Measurements from ENCODE around the gene PMM2. TPM values are rescaled to one million over a fixed set of nuclear protein-coding genes. Genes with fewer than 3 reads are reported as not detected.

Gene PMM2
- total RNA-seq, 2 experiments from 2014 or later: 41.7 to 41.8 TPM

DNA sequence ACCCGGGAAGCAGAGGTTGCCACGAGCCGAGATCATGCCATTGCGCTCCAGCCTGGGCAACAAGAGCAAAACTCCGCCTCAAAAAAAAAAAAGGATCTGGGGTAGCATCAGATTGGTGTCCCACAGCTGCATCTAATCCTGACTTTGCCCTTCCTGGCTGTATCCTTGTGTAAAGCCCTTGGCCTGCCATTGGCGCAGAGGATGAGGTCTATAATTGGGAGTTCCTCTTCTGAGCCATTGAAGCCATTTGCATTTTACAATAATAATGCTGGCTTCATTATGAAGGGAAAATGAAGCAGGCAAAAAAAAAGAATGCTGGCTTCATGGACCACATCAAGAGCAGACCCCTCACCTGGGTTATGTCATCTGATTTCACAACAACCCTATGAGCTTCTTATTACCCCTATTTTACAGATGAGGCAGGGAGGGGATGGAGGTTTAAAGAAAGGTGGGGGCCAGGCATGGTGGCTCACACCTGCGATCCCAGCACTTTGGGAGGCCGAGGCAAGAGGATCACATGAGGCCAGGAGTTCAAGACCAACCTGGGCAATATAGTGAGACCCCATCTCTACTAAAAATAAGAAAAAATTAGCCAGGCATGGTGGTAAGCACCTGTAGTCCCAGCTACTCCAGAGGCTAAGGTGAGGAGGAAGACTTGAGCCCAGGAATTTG lies 83.3 kb downstream of the PMM2 start:
- no peak for DNase-seq
- CTCF ChIA-PET: interaction anchor here (0.7 to 6.4 kb wide), 30 partner anchors 9 to 314 kb away, joined by 3 to 64 read pairs (median 4); partner anchors contain the start of genes CARHSP1, PMM2 and TMEM186
- H3K36me3 Mint-ChIP-seq (ENCODE audit: low read depth): no peaks in the 10 kb centered on the region
- POLR2A ChIA-PET: interaction anchor here (0.7 to 3.6 kb wide), 7 partner anchors 10 to 210 kb away, joined by 3 to 29 read pairs (median 6); partner anchors contain the start of genes CARHSP1, HAPSTR1, PMM2 and TMEM186
- H3K27ac Mint-ChIP-seq: no peak overlapping the region
- H3K4me3 Mint-ChIP-seq: no peak overlapping the region
- H3K4me1 Mint-ChIP-seq: peaks cover 24% of the 10 kb centered on the region
- H3K27me3 Mint-ChIP-seq: peaks cover 4% of the 10 kb centered on the region
- no peaks in the 10 kb centered on the region for H3K9me3 Mint-ChIP-seq

DNA sequence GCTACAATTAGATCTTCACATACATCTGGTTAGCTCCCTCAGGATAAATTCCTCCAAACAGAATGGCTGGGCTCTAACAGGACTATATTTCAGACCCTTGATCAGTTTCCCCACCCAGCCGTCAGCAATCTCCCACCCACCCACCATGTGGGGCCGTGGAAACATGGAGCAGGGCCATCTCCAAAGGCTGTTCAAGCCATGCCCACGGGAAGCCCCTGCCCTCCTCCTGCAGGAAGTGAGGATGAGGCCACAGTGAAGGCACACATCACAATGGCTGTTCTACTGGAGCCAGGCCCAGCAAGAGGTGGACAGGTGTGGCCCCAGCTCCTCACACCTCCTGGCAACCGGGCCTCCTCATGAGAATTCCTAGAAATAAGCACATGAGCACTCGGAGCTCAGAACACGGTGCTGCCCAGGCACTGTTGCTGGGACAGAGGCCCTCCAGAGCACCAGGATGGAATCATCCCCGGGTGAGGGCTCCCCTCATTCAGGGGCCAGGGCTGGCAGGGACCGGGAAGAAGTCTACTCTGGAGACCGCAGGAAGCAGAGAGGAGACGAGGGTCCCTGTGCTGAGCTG lies 84.5 kb downstream of the PMM2 start, which contains the start of gene LITAFD:
LITAFD (plus strand) TSS at position 311 of the 577 bp plus-strand sequence. CDS start 2,005 bp downstream, outside the sequence.
- CTCF ChIA-PET: interaction anchor here (0.6 to 6.4 kb wide), 10 partner anchors 9 to 315 kb away, joined by 3 to 64 read pairs (median 6); partner anchors contain the start of genes CARHSP1, PMM2 and TMEM186
- Mint-ChIP-seq H3K27ac (no peak within 1 kb of the TSS), H3K36me3 (ENCODE audit: low read depth) (peaks cover 4% of the 10 kb centered on the region), H3K4me3 (no peak within 1 kb of the TSS), H3K27me3 (peaks cover 5% of the 10 kb centered on the region), H3K4me1 (peaks cover 25% of the 10 kb centered on the region), H3K9me3 (no peaks in the 10 kb centered on the region)
- POLR2A ChIA-PET: interaction anchor here (1.0 to 2.6 kb wide), 4 partner anchors 9 to 17 kb away, joined by 3 to 8 read pairs (median 4); partner anchors contain the start of gene CARHSP1
- DNase-seq: no peak

DNA sequence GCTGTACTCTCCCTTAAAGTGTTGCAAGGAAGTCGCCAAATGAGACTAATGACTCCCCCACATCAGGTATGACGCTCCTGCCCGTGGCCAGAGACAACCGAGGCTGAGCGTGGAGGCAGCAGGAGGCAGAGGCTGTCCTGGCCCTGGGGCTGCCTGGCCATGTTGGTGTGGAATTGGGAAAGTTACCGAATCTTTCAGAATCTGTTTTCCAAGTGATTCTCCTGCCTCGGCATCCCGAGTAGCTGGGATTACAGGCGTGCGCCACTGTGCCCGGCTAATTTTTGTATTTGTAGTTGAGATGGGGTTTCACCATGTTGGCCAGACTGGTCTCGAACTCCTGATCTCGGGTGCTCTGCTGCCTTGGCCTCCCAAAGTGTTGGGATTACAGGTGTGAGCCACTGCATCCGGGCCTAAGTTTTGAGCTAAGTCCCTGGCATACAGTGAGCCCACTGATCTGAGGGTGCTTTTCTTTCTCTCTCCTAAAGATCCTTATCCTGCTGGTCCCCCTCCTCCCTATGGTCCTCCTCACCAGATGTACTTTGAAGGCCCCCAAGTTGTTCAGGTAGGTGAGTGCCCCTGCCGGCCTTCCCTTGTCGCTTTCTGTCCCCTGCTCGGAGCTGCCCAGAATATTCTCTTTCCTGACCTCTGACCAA lies 85.2 kb downstream of the PMM2 start:
- no peak overlapping the region for H3K4me3 Mint-ChIP-seq
- POLR2A ChIA-PET: interaction anchor here (0.9 to 2.6 kb wide), 3 partner anchors 10 to 210 kb away, joined by 3 to 8 read pairs (median 5); partner anchors contain the start of gene CARHSP1
- H3K9me3 Mint-ChIP-seq: no peaks in the 10 kb centered on the region
- H3K4me1 Mint-ChIP-seq: peaks cover 25% of the 10 kb centered on the region
- H3K36me3 Mint-ChIP-seq (ENCODE audit: low read depth): peaks cover 8% of the 10 kb centered on the region
- no peak for DNase-seq
- CTCF ChIA-PET: interaction anchor here (0.6 to 6.4 kb wide), 4 partner anchors 13 to 141 kb away, joined by 3 to 64 read pairs (median 4); partner anchors contain the start of gene CARHSP1
- no peak overlapping the region for H3K27ac Mint-ChIP-seq
- H3K27me3 Mint-ChIP-seq: peaks cover 5% of the 10 kb centered on the region

DNA sequence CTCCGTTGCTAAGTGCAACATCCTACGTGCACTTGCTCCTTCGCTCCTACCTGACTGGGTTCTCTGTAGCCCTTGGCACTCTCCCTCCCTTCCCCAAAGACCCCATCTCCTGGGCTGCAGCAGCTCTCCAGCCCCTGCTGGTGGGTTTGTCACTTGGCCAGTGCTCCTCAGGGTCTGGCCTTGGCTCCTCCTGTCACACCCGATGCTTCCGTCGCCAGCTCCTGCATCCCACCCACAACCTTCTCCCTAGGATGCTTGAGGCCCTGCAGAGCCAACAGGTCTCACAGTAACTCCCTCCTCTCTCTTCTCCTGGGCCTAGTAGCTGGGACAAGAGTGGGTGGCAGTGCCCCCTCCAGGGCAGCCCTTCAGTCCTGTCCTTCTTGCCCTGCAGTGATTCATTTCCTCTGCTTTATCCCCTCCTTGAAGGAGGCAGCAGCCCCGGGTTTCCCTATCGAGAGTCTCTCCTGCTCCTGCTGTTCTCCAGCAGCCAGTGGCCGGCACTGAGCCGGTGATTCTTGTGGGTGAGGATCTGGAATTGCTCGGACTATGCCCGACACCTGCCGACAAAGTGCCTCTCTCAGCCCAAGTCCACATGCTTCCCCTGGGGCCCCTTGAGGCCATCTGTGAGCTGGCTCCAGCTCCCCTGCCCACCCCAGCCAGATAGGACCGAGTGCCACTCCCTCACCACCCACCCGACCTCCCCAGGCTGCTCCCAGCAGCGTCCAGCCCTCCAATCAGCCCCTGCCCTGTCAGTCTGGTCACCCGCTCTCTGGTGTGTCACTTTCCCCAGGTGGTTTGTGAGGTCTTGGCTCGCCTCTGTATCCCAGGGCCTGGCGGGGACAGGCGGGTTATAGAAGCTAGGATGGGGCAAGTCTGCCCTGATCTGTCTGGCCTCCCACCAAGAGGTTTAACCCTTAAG lies 88.3 kb downstream of the PMM2 start:
- H3K27me3 Mint-ChIP-seq: peaks cover 5% of the 10 kb centered on the region
- POLR2A ChIA-PET: interaction anchor here (0.6 to 1.4 kb wide), 2 partner anchors 18 to 76 kb away, joined by 3 to 7 read pairs; partner anchors contain the start of gene CARHSP1
- peaks cover 18% of the 10 kb centered on the region for H3K36me3 Mint-ChIP-seq (ENCODE audit: low read depth)
- H3K4me3 Mint-ChIP-seq: no peak overlapping the region
- H3K4me1 Mint-ChIP-seq: peaks cover 16% of the 10 kb centered on the region
- no peaks in the 10 kb centered on the region for H3K9me3 Mint-ChIP-seq
- no peak for DNase-seq
- CTCF ChIA-PET: no interaction called here
- no peak overlapping the region for H3K27ac Mint-ChIP-seq

DNA sequence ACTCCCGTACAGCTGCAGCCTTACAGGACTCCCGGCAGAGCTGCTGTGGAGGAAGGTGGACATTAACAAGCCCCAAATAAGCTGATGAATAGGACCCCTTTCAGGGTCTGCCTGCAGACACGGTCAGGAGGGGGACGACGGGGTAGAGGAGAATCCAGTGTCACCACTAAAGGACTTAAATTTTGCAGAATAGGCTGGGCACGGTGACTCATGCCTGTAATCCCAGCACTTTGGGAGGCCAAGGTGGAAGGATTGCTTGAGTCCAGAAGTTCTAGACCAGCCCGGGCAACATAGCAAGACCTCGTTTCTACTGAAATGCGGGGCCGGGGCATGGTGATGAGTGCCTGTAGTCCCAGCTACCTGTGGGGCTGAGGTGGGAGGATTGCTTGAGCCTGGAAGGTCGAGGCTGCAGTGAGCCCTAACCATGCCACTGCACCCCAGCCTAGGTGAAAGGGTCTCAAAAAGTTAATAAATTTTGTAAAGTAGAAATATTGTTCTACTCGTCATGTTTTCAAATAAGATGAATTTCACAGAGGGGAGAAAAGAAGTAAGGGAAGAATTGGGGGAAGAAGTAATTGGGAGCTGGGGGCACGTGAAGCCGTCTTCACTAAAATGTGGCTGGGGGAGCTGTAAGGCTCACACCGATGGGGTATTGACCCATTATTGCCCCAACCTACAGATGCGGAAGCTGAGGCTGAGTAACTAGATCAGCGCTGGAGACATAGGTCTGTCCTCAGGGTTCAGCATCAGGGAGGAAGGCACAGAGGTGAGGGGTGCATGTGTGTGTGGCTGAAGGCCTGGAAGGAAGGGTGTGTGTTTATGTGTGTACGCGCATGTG lies 89.2 kb downstream of the PMM2 start:
- DNase-seq: no peak
- ChIA-PET POLR2A (interaction anchor here (0.6 kb wide), 1 partner anchor 77 kb away, joined by 3 read pairs; no protein-coding TSS in a partner anchor), CTCF (no interaction called here)
- Mint-ChIP-seq H3K4me1 (peaks cover 24% of the 10 kb centered on the region), H3K27ac (no peak overlapping the region), H3K4me3 (no peak overlapping the region), H3K36me3 (ENCODE audit: low read depth) (peaks cover 27% of the 10 kb centered on the region), H3K9me3 (no peaks in the 10 kb centered on the region), H3K27me3 (peaks cover 5% of the 10 kb centered on the region)

DNA sequence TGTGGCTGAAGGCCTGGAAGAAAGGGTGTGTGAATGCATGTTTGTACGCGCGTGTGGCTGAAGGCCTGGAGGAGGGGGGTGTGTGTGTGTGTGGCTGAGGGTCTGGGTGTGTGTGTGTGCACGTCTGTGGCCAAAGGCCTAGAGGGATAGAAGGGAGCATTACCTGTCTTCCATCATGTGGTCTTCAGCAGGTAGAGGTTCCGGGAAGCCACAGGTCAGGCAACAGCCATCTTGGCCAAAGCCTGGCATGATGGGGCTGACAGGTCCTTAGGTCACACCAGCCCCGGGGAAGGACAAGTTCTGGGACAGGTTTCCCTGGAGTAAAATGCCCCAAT lies 89.8 kb downstream of the PMM2 start:
- Mint-ChIP-seq H3K27ac (no peak overlapping the region), H3K4me3 (no peak overlapping the region), H3K4me1 (peaks cover 30% of the 10 kb centered on the region), H3K9me3 (no peaks in the 10 kb centered on the region), H3K27me3 (peaks cover 5% of the 10 kb centered on the region), H3K36me3 (ENCODE audit: low read depth) (peaks cover 33% of the 10 kb centered on the region)
- CTCF ChIA-PET: no interaction called here
- POLR2A ChIA-PET: interaction anchor here (1.4 kb wide), 1 partner anchor 19 kb away, joined by 5 read pairs; the partner anchor contains the start of gene CARHSP1
- DNase-seq: no peak

DNA sequence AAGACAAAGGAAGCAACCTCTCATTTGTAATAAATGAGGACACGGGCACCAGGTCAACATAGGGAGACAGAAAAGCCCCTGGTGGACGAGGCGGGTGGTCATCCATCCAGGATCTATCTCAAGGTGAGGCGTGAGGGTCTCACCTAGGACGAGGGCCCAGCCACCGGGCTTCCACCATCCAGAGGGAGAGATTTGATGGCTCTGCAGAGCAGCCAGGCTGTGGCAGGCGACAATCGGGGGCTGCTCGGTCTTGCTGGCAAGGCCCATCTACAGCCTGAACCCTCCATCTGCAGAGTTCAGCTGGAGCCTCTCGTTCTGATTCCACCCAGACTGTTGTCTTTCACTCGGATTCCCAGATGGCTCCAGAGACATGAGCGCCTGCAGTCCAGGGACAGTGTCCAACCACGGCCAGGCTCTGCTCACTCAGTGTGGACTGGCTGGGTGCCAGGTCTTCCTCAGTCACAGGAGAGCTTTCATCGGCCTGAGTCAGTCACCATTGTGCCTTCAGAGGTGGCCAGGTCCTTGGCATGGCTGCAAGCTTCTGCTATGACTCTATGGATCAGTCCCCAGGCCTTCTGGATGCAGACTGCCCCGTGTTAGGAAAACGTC lies 90.4 kb downstream of the PMM2 start:
- no peaks in the 10 kb centered on the region for H3K9me3 Mint-ChIP-seq
- peaks cover 5% of the 10 kb centered on the region for H3K27me3 Mint-ChIP-seq
- ChIA-PET CTCF (interaction anchor here (2.1 kb wide), 1 partner anchor 10 kb away, joined by 5 read pairs; no protein-coding TSS in a partner anchor), POLR2A (interaction anchor here (1.4 kb wide), 1 partner anchor 19 kb away, joined by 5 read pairs; the partner anchor contains the start of gene CARHSP1)
- peaks cover 34% of the 10 kb centered on the region for H3K4me1 Mint-ChIP-seq
- H3K36me3 Mint-ChIP-seq (ENCODE audit: low read depth): peaks cover 39% of the 10 kb centered on the region
- no peak for DNase-seq
- no peak overlapping the region for H3K4me3 Mint-ChIP-seq
- no peak overlapping the region for H3K27ac Mint-ChIP-seq

DNA sequence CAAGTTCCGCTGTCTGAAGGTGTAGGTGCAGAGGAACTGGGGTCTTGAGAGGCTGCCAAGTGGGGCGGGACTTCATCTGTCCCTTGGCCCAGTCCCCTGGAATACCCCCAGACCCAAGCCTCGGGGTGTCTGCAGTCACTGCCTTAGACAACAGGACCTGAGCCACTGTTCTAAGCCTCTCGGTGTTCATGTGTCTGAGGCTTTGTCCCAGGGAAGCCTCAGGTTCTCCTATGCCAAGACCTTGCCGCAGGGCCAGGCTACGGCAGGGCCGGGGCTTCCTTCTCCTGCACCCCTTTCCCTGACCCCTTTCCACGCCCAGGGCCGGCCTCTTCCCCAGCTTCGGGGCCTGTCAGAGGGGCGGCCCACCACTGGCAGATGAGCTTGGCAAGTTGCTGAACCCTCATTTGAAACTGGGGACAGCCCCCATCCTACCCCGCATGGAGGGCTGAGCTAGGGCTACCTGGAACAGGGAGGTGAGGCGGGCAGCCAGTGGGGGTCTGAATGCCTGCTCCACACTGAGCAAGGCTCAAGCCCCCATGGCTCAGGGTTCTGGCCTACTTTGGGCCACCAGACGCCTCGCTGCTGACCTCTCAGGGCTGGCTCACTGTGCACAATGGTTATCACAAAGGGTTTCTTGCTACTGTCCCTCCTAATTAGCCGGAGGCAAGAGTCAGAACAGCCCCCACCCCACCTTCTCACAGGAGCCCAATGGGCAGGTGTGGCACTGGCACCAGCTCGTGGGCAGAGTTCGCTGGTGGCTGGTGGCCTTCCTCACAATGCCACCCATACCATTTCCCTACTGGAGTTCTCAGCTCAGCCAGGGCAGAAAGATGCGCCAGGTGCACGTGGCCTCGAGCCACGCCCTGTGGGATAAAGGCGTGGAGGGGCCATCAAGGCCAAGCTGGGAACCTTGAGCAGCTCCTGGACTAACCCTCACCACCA lies 91.6 kb downstream of the PMM2 start:
- H3K9me3 Mint-ChIP-seq: no peaks in the 10 kb centered on the region
- no peak for DNase-seq
- peaks cover 37% of the 10 kb centered on the region for H3K4me1 Mint-ChIP-seq
- ChIA-PET POLR2A (interaction anchor here (1.0 to 2.8 kb wide), 6 partner anchors 9 to 47 kb away, joined by 3 to 8 read pairs (median 4); partner anchors contain the start of gene CARHSP1), CTCF (interaction anchor here (1.2 to 2.1 kb wide), 3 partner anchors 9 to 47 kb away, joined by 4 to 11 read pairs (median 5); no protein-coding TSS in a partner anchor)
- peaks cover 51% of the 10 kb centered on the region for H3K36me3 Mint-ChIP-seq (ENCODE audit: low read depth)
- no peak overlapping the region for H3K27ac Mint-ChIP-seq
- peaks cover 5% of the 10 kb centered on the region for H3K27me3 Mint-ChIP-seq
- no peak overlapping the region for H3K4me3 Mint-ChIP-seq

DNA sequence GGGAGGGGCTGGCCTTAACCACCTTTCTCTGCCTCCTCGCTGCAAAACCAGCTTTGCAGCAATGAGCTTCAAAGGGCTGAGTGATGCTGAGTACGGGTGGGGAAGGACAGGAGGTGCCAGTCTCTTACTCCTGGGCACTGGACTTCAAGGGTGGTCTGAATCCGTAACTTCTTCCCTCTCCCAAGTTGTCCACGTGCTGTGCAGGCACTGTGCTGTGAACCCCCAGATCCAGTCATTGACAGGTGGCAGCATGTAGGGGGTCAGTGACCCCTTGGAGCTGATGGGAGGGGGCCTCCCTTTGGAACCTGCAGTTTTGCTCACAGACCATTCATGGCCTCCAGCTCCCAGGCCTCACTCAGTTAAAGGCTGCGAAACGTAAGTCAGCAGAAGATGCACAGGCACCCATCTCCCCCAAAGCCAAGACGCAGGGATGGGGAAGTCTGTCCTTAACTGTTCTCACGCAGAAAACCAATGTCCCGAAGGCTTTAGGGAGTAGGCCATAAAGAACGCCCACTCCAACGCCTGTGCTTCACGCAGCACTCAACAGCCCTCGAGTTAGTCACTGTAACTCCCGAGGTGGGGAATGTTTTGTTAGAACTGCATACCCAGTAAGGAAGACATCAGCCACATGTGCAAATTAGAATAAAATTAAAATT lies 92.4 kb downstream of the PMM2 start:
- ChIA-PET CTCF (interaction anchor here (0.6 to 2.1 kb wide), 5 partner anchors 8 to 216 kb away, joined by 3 to 11 read pairs (median 4); no protein-coding TSS in a partner anchor), POLR2A (interaction anchor here (0.6 to 2.8 kb wide), 8 partner anchors 8 to 46 kb away, joined by 3 to 8 read pairs (median 3); partner anchors contain the start of genes CARHSP1 and LITAFD)
- Mint-ChIP-seq H3K9me3 (no peaks in the 10 kb centered on the region), H3K27me3 (peaks cover 5% of the 10 kb centered on the region), H3K36me3 (ENCODE audit: low read depth) (peaks cover 59% of the 10 kb centered on the region), H3K4me1 (peaks cover 37% of the 10 kb centered on the region), H3K27ac (peak overlapping the region; percentile 88), H3K4me3 (no peak overlapping the region)
- no peak for DNase-seq

DNA sequence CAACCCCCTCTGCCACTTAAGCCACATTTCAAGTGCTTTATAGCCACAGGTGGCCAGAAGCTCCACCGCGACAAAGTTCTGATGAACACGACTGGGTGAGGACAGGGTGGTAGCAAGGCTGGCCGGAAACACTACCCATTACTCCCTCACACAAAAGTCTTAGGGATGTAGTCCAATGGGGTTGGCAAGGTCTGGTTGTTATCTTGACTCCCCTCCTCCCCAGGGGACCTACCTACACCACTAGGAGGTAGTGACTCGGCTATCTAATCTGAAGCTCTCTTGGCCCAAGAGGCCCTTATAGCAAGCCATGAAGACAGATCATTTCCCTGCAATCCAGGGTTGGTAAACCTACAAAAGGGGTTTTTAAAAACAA lies 92.9 kb downstream of the PMM2 start:
- Mint-ChIP-seq H3K27me3 (peaks cover 5% of the 10 kb centered on the region), H3K36me3 (ENCODE audit: low read depth) (peaks cover 64% of the 10 kb centered on the region), H3K27ac (peak overlapping the region; percentile 88), H3K4me3 (no peak overlapping the region), H3K4me1 (peaks cover 36% of the 10 kb centered on the region), H3K9me3 (no peaks in the 10 kb centered on the region)
- no peak for DNase-seq
- ChIA-PET CTCF (interaction anchor here (0.6 to 1.8 kb wide), 6 partner anchors 9 to 216 kb away, joined by 3 to 11 read pairs (median 4); no protein-coding TSS in a partner anchor), POLR2A (interaction anchor here (0.6 to 2.8 kb wide), 9 partner anchors 9 to 201 kb away, joined by 3 to 8 read pairs (median 3); partner anchors contain the start of genes CARHSP1, HAPSTR1 and LITAFD)

All from activated CD4-positive, alpha-beta memory T cell treated with anti-CD3 and anti-CD28 coated beads, Interleukin-2, amount 10 ng/mL, durations not matched to agents 7 days and 5 days (primary cell).